IPS DF 19.7 (cell line): ENCODE measurements around the gene ACVR2B.
A peak's percentile ranks its signal among the peaks of the same experiment; 100 is the strongest.

Source experiments
- DNase-seq: peaks from one replicate; pipeline ENCODE4 v3.0.0-alpha.2; 2013; ENCODE audit warnings: low read depth, low spot score

ACVR2B gene

DNA sequence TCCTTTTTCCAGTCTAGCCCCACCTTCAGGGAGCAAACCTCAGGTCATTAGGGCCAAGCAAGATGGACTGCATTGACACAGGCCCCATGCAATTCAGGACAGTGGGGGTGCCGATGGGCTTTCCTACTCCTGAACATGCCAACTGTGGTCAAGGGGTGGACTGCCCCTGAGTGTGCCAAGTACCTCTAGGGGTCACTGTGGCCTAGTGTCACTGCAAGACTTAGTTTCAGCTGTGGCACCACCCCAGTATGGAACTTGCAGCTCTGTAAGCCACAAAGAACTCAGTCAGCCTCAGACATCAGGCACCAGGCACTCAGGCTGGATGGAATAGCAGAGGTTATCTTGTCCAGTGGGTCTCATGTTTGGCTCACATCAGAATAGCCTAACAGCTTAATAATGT lies 74.8 kb downstream of the ACVR2B start:
- DNase-seq = peak; percentile 25

DNA sequence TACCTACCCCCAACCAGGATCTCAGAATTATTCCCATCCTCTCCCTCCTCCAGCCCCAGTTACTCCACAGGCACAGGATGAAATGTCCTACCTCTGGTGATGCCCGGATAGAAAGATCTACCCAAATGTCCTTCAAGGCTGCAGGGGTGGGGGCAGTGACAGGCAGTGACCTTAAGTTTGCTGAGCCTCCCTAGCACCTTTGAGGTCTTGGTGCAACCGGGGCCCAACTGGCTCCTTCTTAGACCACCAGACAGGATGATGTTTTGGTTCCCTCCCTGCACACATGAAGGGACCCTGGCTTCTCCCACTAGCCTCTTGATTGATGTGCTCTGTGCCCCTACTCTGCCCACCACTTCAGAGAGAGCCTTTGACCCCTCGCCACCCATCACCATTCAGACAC lies 78.8 kb downstream of the ACVR2B start:
- DNase-seq = no peak

DNA sequence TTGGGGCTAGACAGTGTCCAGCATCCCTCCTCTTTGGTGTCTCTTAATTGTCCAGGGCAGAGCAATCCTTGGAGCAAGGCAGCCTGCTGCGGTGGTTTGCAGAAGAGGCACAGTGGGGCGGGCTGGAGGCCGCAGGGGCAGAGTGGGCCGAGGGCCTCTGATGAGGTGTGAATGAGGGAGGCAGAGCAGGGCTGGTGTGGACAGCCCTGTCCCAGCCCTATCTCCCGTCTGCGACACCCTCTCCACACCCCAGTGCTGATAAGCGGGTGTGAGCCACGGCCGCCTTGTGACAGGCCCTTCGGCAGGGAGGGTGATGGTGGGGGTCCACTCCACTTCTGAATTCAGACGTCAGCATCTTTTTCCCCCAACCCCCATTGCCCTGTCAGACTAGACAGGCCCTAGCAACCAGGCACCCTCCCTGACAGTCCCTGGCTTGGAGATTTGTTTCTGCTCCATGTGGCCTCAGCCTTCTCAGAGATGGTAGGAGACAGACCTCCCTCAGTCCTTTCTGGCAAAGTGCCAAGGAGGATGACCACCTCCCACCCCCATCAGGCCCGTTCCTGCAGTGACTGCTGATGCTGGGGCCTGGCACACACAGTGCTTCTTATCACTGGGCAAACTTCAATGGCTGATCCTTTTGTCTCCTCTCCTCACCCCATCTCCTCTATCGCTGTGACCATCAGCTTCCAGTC lies 79.7 kb downstream of the ACVR2B start:
- no peak for DNase-seq

DNA sequence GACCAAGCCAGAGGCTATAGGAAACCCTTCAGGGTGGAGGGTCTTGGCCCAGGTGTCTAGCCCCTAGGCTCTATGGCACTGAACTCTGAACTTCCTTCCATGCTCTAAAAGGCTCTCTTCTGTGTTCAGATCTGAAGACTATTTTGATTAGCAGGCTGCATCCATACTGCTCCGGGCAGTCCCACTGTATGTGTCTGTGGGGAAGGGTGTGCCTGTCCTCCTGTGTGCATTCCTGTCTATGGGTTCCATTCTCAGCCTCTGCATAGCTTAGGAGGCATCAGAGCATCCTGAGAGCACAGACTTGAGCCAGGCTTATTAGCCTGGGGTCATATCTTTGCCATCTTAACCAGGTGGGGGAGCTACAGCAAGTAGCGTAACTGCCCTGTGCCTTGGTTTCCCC lies 80.5 kb downstream of the ACVR2B start:
- no peak for DNase-seq

DNA sequence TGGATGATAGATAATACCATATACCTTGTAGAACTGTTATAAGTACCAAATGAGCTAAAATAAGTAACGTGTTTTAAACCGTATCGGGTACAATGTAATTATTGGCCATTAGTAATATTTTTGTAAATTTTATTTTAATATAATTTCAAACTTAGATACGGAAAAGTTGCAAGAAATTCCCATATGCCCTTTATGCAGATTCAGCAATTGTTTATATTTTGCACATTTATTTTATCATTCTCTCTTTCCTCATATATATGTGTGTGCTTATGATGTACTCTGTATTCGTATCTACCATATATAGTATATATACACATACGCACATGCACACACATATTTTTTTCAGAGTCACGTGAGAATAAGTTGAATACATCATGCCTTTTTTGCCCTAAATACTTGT lies 80.9 kb downstream of the ACVR2B start:
- no peak for DNase-seq

DNA sequence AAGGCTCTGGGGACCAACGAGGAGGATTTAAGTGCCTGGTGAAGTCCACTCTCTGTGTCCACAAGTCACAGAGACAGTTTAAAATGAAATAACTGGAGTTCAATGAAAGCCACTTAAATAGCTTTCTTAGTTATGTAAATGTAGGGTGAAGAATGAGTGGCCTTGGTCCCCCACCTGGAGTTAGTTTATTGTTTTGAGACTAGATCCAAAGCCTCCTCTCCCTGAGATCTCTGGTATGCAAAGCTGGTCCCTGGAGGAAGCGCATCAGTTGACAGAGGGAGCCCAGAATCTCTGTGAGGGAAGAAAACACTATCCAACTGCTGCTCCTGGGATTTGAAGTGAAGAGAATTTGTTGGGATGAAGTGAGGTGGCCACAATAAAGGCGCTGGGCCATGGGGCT lies 83.0 kb downstream of the ACVR2B start:
- peak; percentile 38 for DNase-seq

DNA sequence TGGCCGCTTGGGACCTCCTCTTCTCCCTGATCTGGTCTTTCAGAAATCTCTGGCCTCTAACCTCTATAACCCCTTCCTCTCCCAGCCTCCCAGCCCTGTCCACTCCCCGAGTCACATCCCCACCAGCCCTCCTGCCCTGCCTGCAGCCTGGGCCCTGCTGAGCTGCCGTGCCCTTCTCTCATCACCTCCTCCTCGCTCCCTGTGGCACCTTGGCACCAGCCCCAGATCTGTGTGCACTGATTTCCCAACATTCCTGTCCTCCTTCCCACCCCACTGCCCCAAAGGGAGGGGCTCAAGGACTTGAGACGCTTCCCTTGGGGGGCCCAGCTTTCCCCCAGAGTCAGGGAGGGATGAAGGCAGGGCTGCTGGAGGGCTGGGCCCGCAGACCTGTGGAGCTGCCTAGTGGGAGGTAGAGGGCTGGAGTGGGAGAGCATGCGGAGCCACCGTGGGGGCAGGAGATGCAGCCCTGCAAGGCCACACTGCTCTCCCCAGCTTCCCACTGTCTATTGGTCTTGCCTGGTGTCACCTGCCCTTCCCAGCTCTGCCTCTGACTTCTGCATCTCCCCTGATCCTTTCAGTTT lies 85.2 kb downstream of the ACVR2B start:
- no peak for DNase-seq

DNA sequence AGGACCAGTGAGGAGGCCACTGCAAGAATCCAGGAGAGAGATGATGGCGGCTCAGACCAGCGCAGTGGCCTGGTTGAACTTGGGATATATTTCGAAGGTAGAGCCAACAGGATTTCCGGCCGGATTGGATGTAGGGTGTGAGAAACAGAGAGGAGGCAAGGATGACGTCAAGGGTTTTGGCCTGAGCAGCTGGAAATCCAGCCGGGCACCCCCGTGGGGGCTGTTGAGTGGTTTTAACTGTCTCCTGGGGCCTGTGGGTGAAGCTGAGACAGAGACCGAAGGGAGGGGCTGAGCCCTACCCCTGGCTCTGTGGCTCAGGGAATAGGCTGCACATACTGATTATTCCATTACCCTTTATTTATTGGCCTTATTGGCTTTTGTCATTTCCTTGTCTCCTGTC lies 88.1 kb downstream of the ACVR2B start:
- no peak for DNase-seq
